Stimulated activated CD8-positive, alpha-beta memory T cell treated with anti-CD3 and anti-CD28 coated beads, Interleukin-15, amount 100 ng/mL, for 48 hours (primary cell): ENCODE results near the gene GRID2.
"Not testable (repeated sequence)": the region's sequence is repeated elsewhere in the genome, so short reads cannot be mapped to it uniquely, and the experiment has no call there.

Source experiments
- DNase-seq, 2 donors: peaks; one replicate each; pipeline ENCODE4 v3.0.0-alpha.2; 2020; ENCODE audit warnings: low read depth in 2 of 2

GRID2 gene

GRCh38 chr4:93671093-93671492, 1367.3 kb downstream of the GRID2 start:
- DNase-seq: no peak

GRCh38 chr4:93676937-93677336, 1373.2 kb downstream of the GRID2 start:
- not testable (repeated sequence) for DNase-seq

GRCh38 chr4:93684571-93684970, 1380.8 kb downstream of the GRID2 start:
- DNase-seq: no peak

GRCh38 chr4:93687304-93687703, 1383.5 kb downstream of the GRID2 start:
- DNase-seq: no peak

GRCh38 chr4:93688978-93689377, 1385.2 kb downstream of the GRID2 start:
- DNase-seq: no peak

- DNase-seq: no peak
Measured at GRCh38 chr4:93693141-93693540, 1389.4 kb downstream of the GRID2 start.

- DNase-seq: no peak
Measured at GRCh38 chr4:93698686-93699085, 1394.9 kb downstream of the GRID2 start.

GRCh38 chr4:93700571-93700970, 1396.8 kb downstream of the GRID2 start:
- DNase-seq: no peak

GRCh38 chr4:93710101-93710846, 1406.5 kb downstream of the GRID2 start:
- no peak for DNase-seq

- no peak for DNase-seq
Measured at GRCh38 chr4:93710847-93711430, 1407.2 kb downstream of the GRID2 start.

- DNase-seq: no peak
Measured at GRCh38 chr4:93718233-93718632, 1414.5 kb downstream of the GRID2 start.

GRCh38 chr4:93719552-93719951, 1415.8 kb downstream of the GRID2 start:
- no peak for DNase-seq

GRCh38 chr4:93722446-93722845, 1418.7 kb downstream of the GRID2 start:
- DNase-seq: no peak

GRCh38 chr4:93730251-93730650, 1426.5 kb downstream of the GRID2 start:
- no peak for DNase-seq

GRCh38 chr4:93730760-93731159, 1427.0 kb downstream of the GRID2 start:
- DNase-seq: no peak

- DNase-seq: no peak
Measured at GRCh38 chr4:93731456-93731855, 1427.7 kb downstream of the GRID2 start.

- DNase-seq: no peak
Measured at GRCh38 chr4:93732509-93732908, 1428.7 kb downstream of the GRID2 start.

GRCh38 chr4:93740890-93741289, 1437.1 kb downstream of the GRID2 start:
- no peak for DNase-seq

- DNase-seq: no peak
Measured at GRCh38 chr4:93743022-93743421, 1439.3 kb downstream of the GRID2 start.

- no peak for DNase-seq
Measured at GRCh38 chr4:93743635-93744034, 1439.9 kb downstream of the GRID2 start.

GRCh38 chr4:93744961-93745360, 1441.2 kb downstream of the GRID2 start:
- DNase-seq: no peak

GRCh38 chr4:93746031-93746430, 1442.3 kb downstream of the GRID2 start:
- no peak for DNase-seq

- DNase-seq: no peak
Measured at GRCh38 chr4:93747220-93747619, 1443.5 kb downstream of the GRID2 start.
